HCT116 (cell line): ENCODE measurements around the gene SUN5. TPM values are rescaled to one million over a fixed set of nuclear protein-coding genes. Genes with fewer than 3 reads are reported as not detected.

Experiments
- ATAC-seq: fragments of 200-7000 bp; cut with Tn5 transposase; 2 replicates; pipeline ENCODE4 v1.9.1; 2020; ENCODE audit warnings: mild to moderate bottlenecking, moderate library complexity
- BruUV-seq: library from RNA; stranded (reverse); fragments of 400-500 nt; replicated peaks from 2 replicates; lab custom pipeline; 2021; lab: Mats Ljungman, UMichigan
- CTCF ChIA-PET: fragments of 300-600 bp; sonication (Branson Sonifier 250); formaldehyde crosslinking; loops from one replicate; lab custom pipeline; 2021; ENCODE audit warnings: antibody characterized with exemption; lab: Charles Lee
- POLR2A ChIA-PET: fragments of 300-600, 350-600 bp; sonication (Branson Sonifier 250); formaldehyde crosslinking; loops from one replicate; lab custom pipeline; 2021; ENCODE audit warnings: antibody characterized with exemption; lab: Charles Lee
- RAD21 ChIA-PET, 2 experiments: fragments of 300-600 bp; sonication (Branson Sonifier 250); formaldehyde crosslinking; loops; one replicate each; lab custom pipeline; 2023; ENCODE audit warnings: low total read pairs in 2 of 2; ENCODE audit not compliant: uncharacterized antibody in 2 of 2, unreplicated experiment in 2 of 2, low non-redundant PET in 1 of 2; lab: Charles Lee
- DNase-seq: peaks from one replicate; pipeline ENCODE4 v3.0.0-alpha.2; 2010; ENCODE audit warnings: low read depth, low spot score
- H2AFZ ChIP-seq: fragments of 200-600 bp; shearing (Covaris generic), sonication (generic); 2 replicates; pipeline ENCODE4 v1.6.1; 2017; ENCODE audit warnings: low read depth, mixed run types, mixed read lengths, antibody characterized with exemption, low read length; ENCODE audit not compliant: poor library complexity, severe bottlenecking
- H3K27ac ChIP-seq: 2 replicates; pipeline ENCODE4 v1.5.1; 2012; ENCODE audit warnings: low read depth, low read length
- H3K27me3 ChIP-seq: fragments of 200-600 bp; sonication (generic); 2 replicates; pipeline ENCODE4 v1.6.1; 2016; ENCODE audit warnings: mixed run types, low read length, mixed read lengths; ENCODE audit not compliant: insufficient read depth
- H3K36me3 ChIP-seq, 2 experiments: fragments of 200-500 bp in 1 of 2; fragments of 200-600 bp in 1 of 2; sonication (Bioruptor generic) in 1 of 2; sonication (generic) in 1 of 2; 2 replicates each; pipeline versions ENCODE4 v1.5.1 to v1.6.1; 2014 to 2016; ENCODE audit warnings: low read length in 2 of 2, inconsistent platforms in 1 of 2, mixed read lengths in 1 of 2, mixed run types in 1 of 2; ENCODE audit not compliant: insufficient read depth in 2 of 2, control insufficient read depth in 1 of 2
- H3K4me1 ChIP-seq, 2 experiments: fragments of 200-600 bp in 1 of 2; sonication (generic) in 1 of 2; 2 replicates each; pipeline versions ENCODE4 v1.5.1 to v1.6.1; 2012 to 2017; ENCODE audit warnings: low read length in 2 of 2, inconsistent platforms in 1 of 2, mild to moderate bottlenecking in 1 of 2, mixed read lengths in 1 of 2, mixed run types in 1 of 2, moderate library complexity in 1 of 2; ENCODE audit not compliant: insufficient read depth in 2 of 2, control insufficient read depth in 1 of 2
- H3K4me2 ChIP-seq: fragments of 200-600 bp; sonication (generic); 2 replicates; pipeline ENCODE4 v1.6.1; 2017; ENCODE audit warnings: mixed run types, low read length, mixed read lengths
- H3K4me3 ChIP-seq, 2 experiments: fragments of 200-600 bp in 1 of 2; sonication (generic) in 1 of 2; replicated peaks in 1 of 2; 2 replicates each; pipeline ENCODE4 v1.5.1; 2011 to 2016; ENCODE audit warnings: low read length in 2 of 2, control low read depth in 1 of 2, low read depth in 1 of 2, mild to moderate bottlenecking in 1 of 2, mixed read lengths in 1 of 2, mixed run types in 1 of 2
- H3K79me2 ChIP-seq: fragments of 200-600 bp; sonication (generic); 2 replicates; pipeline ENCODE4 v1.6.1; 2017; ENCODE audit warnings: mild to moderate bottlenecking, mixed run types, low read length, moderate library complexity, mixed read lengths; ENCODE audit not compliant: insufficient read depth
- H3K9ac ChIP-seq: fragments of 200-600 bp; sonication (generic); 2 replicates; pipeline ENCODE4 v1.6.1; 2016; ENCODE audit warnings: low read length, mixed read lengths
- H3K9me2 ChIP-seq: fragments of 200-600 bp; sonication (generic), shearing (Covaris generic); 2 replicates; pipeline ENCODE4 v1.6.1; 2017; ENCODE audit warnings: mixed run types, mild to moderate bottlenecking, moderate library complexity; ENCODE audit not compliant: insufficient read depth
- H3K9me3 ChIP-seq, 2 experiments: fragments of 200-500 bp in 1 of 2; fragments of 200-600 bp in 1 of 2; sonication (Bioruptor generic) in 1 of 2; sonication (generic) in 1 of 2; 2 replicates each; pipeline ENCODE4 v1.6.1; 2014 to 2017; ENCODE audit warnings: low read length in 2 of 2, mixed read lengths in 2 of 2, inconsistent platforms in 1 of 2, low read depth in 1 of 2, mild to moderate bottlenecking in 1 of 2, mixed run types in 1 of 2, moderate library complexity in 1 of 2; ENCODE audit not compliant: control insufficient read depth in 1 of 2, insufficient read depth in 1 of 2
- H4K20me1 ChIP-seq: fragments of 200-600 bp; sonication (generic), shearing (Covaris generic); 2 replicates; pipeline ENCODE4 v1.6.1; 2017; ENCODE audit warnings: mixed run types, mild to moderate bottlenecking, moderate library complexity; ENCODE audit not compliant: insufficient read depth
- CTCF ChIP-seq, 3 experiments: fragments of 200-600 bp in 1 of 3; sonication (generic) in 1 of 3; IDR thresholded peaks in 2 of 3; conservative IDR thresholded peaks in 1 of 3; 2 replicates each; pipeline ENCODE4 v1.5.1; 2012 to 2017; ENCODE audit warnings: low read depth in 2 of 3, low read length in 2 of 3, antibody characterized with exemption in 1 of 3, borderline replicate concordance in 1 of 3, control low read depth in 1 of 3, mild to moderate bottlenecking in 1 of 3, mixed read lengths in 1 of 3, mixed run types in 1 of 3, moderate library complexity in 1 of 3; ENCODE audit not compliant: insufficient read depth in 1 of 3
- EZH2 ChIP-seq: fragments of 200-600 bp; sonication (generic); IDR thresholded peaks from 2 replicates; pipeline ENCODE4 v1.6.1; 2017; ENCODE audit warnings: antibody characterized with exemption, mixed run types
- FOSL1 ChIP-seq: IDR thresholded peaks from 2 replicates; pipeline ENCODE4 v1.6.1; 2012; ENCODE audit warnings: low read depth
- MAX ChIP-seq: IDR thresholded peaks from 2 replicates; pipeline ENCODE4 v1.6.1; 2012
- RAD21 ChIP-seq: IDR thresholded peaks from 2 replicates; pipeline ENCODE4 v1.6.1; 2012; ENCODE audit warnings: low read depth, mild to moderate bottlenecking
- SIN3A ChIP-seq: IDR thresholded peaks from 2 replicates; pipeline ENCODE4 v1.6.1; 2012; ENCODE audit warnings: low read depth
- SP1 ChIP-seq: IDR thresholded peaks from 2 replicates; pipeline ENCODE4 v1.6.1; 2012; ENCODE audit warnings: low read depth
- TCF7L2 ChIP-seq: IDR thresholded peaks from 2 replicates; pipeline ENCODE4 v1.7.0; 2011; ENCODE audit warnings: borderline replicate concordance, inconsistent platforms; ENCODE audit not compliant: insufficient read depth, insufficient read length; ENCODE audit errors: extremely low read depth
- YY1 ChIP-seq: IDR thresholded peaks from 2 replicates; pipeline ENCODE4 v1.6.1; 2011; ENCODE audit warnings: low read length, low read depth, moderate library complexity, mild to moderate bottlenecking; ENCODE audit not compliant: insufficient replicate concordance; ENCODE audit errors: extremely low read depth
- ZNF274 ChIP-seq: fragments of 200-500 bp; sonication (Bioruptor generic); IDR thresholded peaks from 2 replicates; pipeline ENCODE4 v1.6.1; 2014; ENCODE audit warnings: mild to moderate bottlenecking, low read depth, low read length, inconsistent platforms
- intact Hi-C: fragments of 100-400 bp; cut with micrococcal nuclease; formaldehyde crosslinking; loops from 2 replicates; pipeline ENCODE4 v1.10.0; 2022
- total RNA-seq: library from RNA; stranded (reverse); gene quantifications from one replicate; pipeline ENCODE4 v1.2.1, GENCODE V29; 2021; ENCODE audit not compliant: unreplicated experiment

Gene SUN5
- total RNA-seq, 1 experiment from 2014 or later: not detected

GRCh38 chr20:33019465-33020277 lies 15.4 kb upstream of the SUN5 start:
- ChIA-PET CTCF (no interaction called here), POLR2A (no interaction called here), RAD21 (no interaction called here)
- Histone ChIP-seq H3K27ac (no peak overlapping the region), H3K4me3 (no peak overlapping the region), H3K9me2 (no peaks in the 10 kb centered on the region), H3K36me3 (no peaks in the 10 kb centered on the region), H3K79me2 (no peaks in the 10 kb centered on the region), H2AFZ (no peak overlapping the region), H3K4me2 (no peak overlapping the region), H4K20me1 (no peaks in the 10 kb centered on the region), H3K9ac (no peak overlapping the region), H3K4me1 (no peaks in the 10 kb centered on the region)
- no TSS peak for BruUV-seq
- no peak for DNase-seq
- ATAC-seq: no peak
- intact Hi-C loops: no loop called here
- TF ChIP-seq FOSL1: no peak
- TF ChIP-seq TCF7L2: no peak
- no peak for TF ChIP-seq SIN3A
- no peak for TF ChIP-seq ZNF274
- no peak for TF ChIP-seq EZH2
- no peak for TF ChIP-seq MAX
- no peak for TF ChIP-seq CTCF (IDR thresholded peaks at IDR 0.05 in 2 of 3, conservative IDR thresholded peaks at IDR 0.05 in 1 of 3; ENCODE audit: borderline replicate concordance in 1 of 3, insufficient read depth in 1 of 3, low read depth in 2 of 3, low read length in 2 of 3)
- TF ChIP-seq YY1: no peak
- TF ChIP-seq SP1: no peak
- no peak for TF ChIP-seq RAD21
- TF ChIP-seq, all 23 proteins: peak for 0
- Histone ChIP-seq H3K9me3 (no peaks in the 10 kb centered on the region), H3K27me3 (peaks cover 17% of the 10 kb centered on the region; the same call in 1 of the 2 replicates)
